Neural cell (in vitro differentiated cells): ENCODE data around the gene QARS1. TPM values are rescaled to one million over a fixed set of nuclear protein-coding genes. Genes with fewer than 3 reads are reported as not detected.

Experiments
- H2AFZ ChIP-seq: fragments of 200-600, 300-800 bp; sonication (generic), shearing (Covaris generic); 2 replicates; pipeline ENCODE4 v1.6.0; 2014; ENCODE audit warnings: low read depth, mild to moderate bottlenecking, antibody characterized with exemption, low read length, moderate library complexity
- H3F3A ChIP-seq: fragments of 200-600 bp; shearing (Covaris generic); 2 replicates; pipeline ENCODE4 v1.6.1; 2016; ENCODE audit warnings: mild to moderate bottlenecking, moderate library complexity, mixed read lengths, antibody characterized with exemption, low read length; ENCODE audit not compliant: insufficient read depth, poor library complexity, severe bottlenecking
- H3K27ac ChIP-seq: fragments of 200-600, 300-800 bp; sonication (generic), shearing (Covaris generic); 2 replicates; pipeline ENCODE4 v1.5.1; 2014; ENCODE audit warnings: mild to moderate bottlenecking, low read length, moderate library complexity
- H3K27me3 ChIP-seq: fragments of 300-800, 200-600 bp; sonication (generic), shearing (Covaris generic); 2 replicates; pipeline ENCODE4 v1.6.0; 2014; ENCODE audit warnings: mild to moderate bottlenecking, low read depth, low read length, moderate library complexity; ENCODE audit not compliant: insufficient read depth
- H3K36me3 ChIP-seq: fragments of 300-800, 200-600 bp; sonication (generic), shearing (Covaris generic); 2 replicates; pipeline ENCODE4 v1.5.1; 2014; ENCODE audit warnings: mild to moderate bottlenecking, antibody characterized with exemption, low read length, moderate library complexity; ENCODE audit not compliant: insufficient read depth
- H3K4me2 ChIP-seq: fragments of 300-800, 200-600 bp; sonication (generic), shearing (Covaris generic); 2 replicates; pipeline ENCODE4 v1.6.0; 2014; ENCODE audit warnings: mild to moderate bottlenecking, low read length
- H3K4me3 ChIP-seq: fragments of 300-800, 200-600 bp; sonication (generic), shearing (Covaris generic); 2 replicates; pipeline ENCODE4 v1.5.1; 2014; ENCODE audit warnings: mild to moderate bottlenecking, low read length, moderate library complexity
- H3K79me2 ChIP-seq: fragments of 200-600 bp; shearing (Covaris generic); replicated peaks from 2 replicates; pipeline ENCODE4 v1.6.0; 2014; ENCODE audit warnings: mild to moderate bottlenecking, low read length, moderate library complexity; ENCODE audit not compliant: insufficient read depth
- H3K9ac ChIP-seq: fragments of 300-800, 200-600 bp; sonication (generic), shearing (Covaris generic); 2 replicates; pipeline ENCODE4 v1.6.1; 2016; ENCODE audit warnings: mild to moderate bottlenecking, low read length, mixed read lengths
- H3K9me2 ChIP-seq: fragments of 200-600 bp; shearing (Covaris generic); 2 replicates; pipeline ENCODE4 v1.6.1; 2016; ENCODE audit warnings: mild to moderate bottlenecking, low read length, mixed read lengths; ENCODE audit not compliant: insufficient read depth
- H3K9me3 ChIP-seq: fragments of 200-600, 300-800 bp; sonication (generic), shearing (Covaris generic); 2 replicates; pipeline ENCODE4 v1.6.1; 2016; ENCODE audit warnings: mild to moderate bottlenecking, mixed run types, low read length, moderate library complexity, mixed read lengths
- H4K20me1 ChIP-seq: fragments of 200-600 bp; shearing (Covaris generic); 2 replicates; pipeline ENCODE4 v1.6.1; 2016; ENCODE audit warnings: mild to moderate bottlenecking, mixed run types; ENCODE audit not compliant: insufficient read depth
- EZH2 ChIP-seq: fragments of 200-600, 300-800 bp; shearing (Covaris generic), sonication (generic); IDR thresholded peaks from 2 replicates; pipeline ENCODE4 v1.6.1; 2014; ENCODE audit warnings: antibody characterized with exemption, low read length, borderline replicate concordance, mild to moderate bottlenecking; ENCODE audit not compliant: insufficient read depth, poor library complexity, severe bottlenecking
- MXI1 ChIP-seq: fragments of 450-650 bp; conservative IDR thresholded peaks from 2 replicates; pipeline ENCODE4 v1.6.1; 2014; ENCODE audit warnings: antibody characterized with exemption, mild to moderate bottlenecking; ENCODE audit not compliant: poor library complexity, severe bottlenecking
- POLR2AphosphoS5 ChIP-seq: IDR thresholded peaks from 2 replicates; pipeline ENCODE4 v1.6.1; 2012
- SMC3 ChIP-seq: fragments of 450-650 bp; conservative IDR thresholded peaks from 2 replicates; pipeline ENCODE4 v1.6.1; 2014; ENCODE audit warnings: antibody characterized with exemption, mild to moderate bottlenecking, moderate library complexity; ENCODE audit not compliant: poor library complexity
- polyA plus RNA-seq: library from polyadenylated mRNA; depleted of rRNA; stranded (reverse); fragments of >200 nt; gene quantifications from 2 replicates; pipeline ENCODE4 v1.2.3, GENCODE V29; 2014
- small RNA-seq, 3 experiments: library from RNA; depleted of rRNA; stranded (forward); fragments of <200 nt; gene quantifications; one replicate each; pipeline ENCODE3, GENCODE V24; 2012
- TF ChIP-seq, protein P1 (sequence below): IDR thresholded peaks from 2 replicates; pipeline ENCODE4 v1.6.1; 2012; ENCODE audit warnings: borderline replicate concordance
- TF ChIP-seq, protein P2 (sequence below): fragments of 450-650 bp; IDR thresholded peaks from 2 replicates; pipeline ENCODE4 v1.5.1; 2014; ENCODE audit warnings: antibody characterized with exemption, mild to moderate bottlenecking, moderate library complexity; ENCODE audit not compliant: poor library complexity, severe bottlenecking

Gene QARS1
- polyA plus RNA-seq, 1 donor from 2014 or later = 174 TPM

DNA sequence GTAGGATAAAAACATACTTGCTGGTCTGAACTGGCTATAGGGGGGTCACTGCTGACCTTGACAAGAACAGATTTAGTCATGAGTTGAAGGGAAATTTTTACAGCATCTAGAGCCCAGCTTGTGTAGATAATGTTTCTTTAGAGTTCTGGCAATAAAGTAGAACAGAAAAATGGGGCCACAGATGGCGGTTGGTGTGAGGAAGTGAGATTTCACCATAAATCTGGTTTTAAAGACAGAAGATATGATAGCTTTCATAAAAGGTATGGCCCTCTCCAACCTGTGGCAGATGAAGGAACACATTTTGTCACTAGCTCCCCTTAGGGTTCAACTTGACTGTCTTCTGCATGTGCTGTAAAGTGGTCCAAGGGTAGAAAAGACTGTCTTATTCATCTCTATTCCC, 51.0 kb downstream of the QARS1 start:
- Histone ChIP-seq H3K9me3 (no peaks in the 10 kb centered on the region), H3K4me2 (no peak overlapping the region), H3K9ac (no peak overlapping the region), H2AFZ (no peak overlapping the region), H3K27me3 (no peaks in the 10 kb centered on the region), H3K36me3 (peaks cover 9% of the 10 kb centered on the region), H3K27ac (no peak overlapping the region), H4K20me1 (no peaks in the 10 kb centered on the region), H3K9me2 (no peaks in the 10 kb centered on the region), H3K79me2 (peaks cover 4% of the 10 kb centered on the region), H3F3A (no peaks in the 10 kb centered on the region), H3K4me3 (no peak overlapping the region)
- TF ChIP-seq, protein P1, sequence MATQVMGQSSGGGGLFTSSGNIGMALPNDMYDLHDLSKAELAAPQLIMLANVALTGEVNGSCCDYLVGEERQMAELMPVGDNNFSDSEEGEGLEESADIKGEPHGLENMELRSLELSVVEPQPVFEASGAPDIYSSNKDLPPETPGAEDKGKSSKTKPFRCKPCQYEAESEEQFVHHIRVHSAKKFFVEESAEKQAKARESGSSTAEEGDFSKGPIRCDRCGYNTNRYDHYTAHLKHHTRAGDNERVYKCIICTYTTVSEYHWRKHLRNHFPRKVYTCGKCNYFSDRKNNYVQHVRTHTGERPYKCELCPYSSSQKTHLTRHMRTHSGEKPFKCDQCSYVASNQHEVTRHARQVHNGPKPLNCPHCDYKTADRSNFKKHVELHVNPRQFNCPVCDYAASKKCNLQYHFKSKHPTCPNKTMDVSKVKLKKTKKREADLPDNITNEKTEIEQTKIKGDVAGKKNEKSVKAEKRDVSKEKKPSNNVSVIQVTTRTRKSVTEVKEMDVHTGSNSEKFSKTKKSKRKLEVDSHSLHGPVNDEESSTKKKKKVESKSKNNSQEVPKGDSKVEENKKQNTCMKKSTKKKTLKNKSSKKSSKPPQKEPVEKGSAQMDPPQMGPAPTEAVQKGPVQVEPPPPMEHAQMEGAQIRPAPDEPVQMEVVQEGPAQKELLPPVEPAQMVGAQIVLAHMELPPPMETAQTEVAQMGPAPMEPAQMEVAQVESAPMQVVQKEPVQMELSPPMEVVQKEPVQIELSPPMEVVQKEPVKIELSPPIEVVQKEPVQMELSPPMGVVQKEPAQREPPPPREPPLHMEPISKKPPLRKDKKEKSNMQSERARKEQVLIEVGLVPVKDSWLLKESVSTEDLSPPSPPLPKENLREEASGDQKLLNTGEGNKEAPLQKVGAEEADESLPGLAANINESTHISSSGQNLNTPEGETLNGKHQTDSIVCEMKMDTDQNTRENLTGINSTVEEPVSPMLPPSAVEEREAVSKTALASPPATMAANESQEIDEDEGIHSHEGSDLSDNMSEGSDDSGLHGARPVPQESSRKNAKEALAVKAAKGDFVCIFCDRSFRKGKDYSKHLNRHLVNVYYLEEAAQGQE = no peak
- TF ChIP-seq, protein P2, sequence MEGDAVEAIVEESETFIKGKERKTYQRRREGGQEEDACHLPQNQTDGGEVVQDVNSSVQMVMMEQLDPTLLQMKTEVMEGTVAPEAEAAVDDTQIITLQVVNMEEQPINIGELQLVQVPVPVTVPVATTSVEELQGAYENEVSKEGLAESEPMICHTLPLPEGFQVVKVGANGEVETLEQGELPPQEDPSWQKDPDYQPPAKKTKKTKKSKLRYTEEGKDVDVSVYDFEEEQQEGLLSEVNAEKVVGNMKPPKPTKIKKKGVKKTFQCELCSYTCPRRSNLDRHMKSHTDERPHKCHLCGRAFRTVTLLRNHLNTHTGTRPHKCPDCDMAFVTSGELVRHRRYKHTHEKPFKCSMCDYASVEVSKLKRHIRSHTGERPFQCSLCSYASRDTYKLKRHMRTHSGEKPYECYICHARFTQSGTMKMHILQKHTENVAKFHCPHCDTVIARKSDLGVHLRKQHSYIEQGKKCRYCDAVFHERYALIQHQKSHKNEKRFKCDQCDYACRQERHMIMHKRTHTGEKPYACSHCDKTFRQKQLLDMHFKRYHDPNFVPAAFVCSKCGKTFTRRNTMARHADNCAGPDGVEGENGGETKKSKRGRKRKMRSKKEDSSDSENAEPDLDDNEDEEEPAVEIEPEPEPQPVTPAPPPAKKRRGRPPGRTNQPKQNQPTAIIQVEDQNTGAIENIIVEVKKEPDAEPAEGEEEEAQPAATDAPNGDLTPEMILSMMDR = no peak
- TF ChIP-seq POLR2AphosphoS5 (no peak), SMC3 (no peak), MXI1 (no peak), EZH2 (no peak)

Small RNAs within 50 kb of the gene (small RNA-seq; reads per million reads assigned to genes)
- gene RN7SL182P = 0 reads per million in 3 experiments

Other genes with a start within 250 kb of the QARS1 start
- 1.5 and 7.1 TPM in 2 replicates for gene SLC25A20, start 205.9 kb downstream of the QARS1 start, polyA plus RNA-seq
- 148 and 153 TPM in 2 replicates for gene ARIH2, start 185.9 kb downstream of the QARS1 start, polyA plus RNA-seq
- 97.3 and 111 TPM in 2 replicates for gene P4HTM, start 114.5 kb downstream of the QARS1 start, polyA plus RNA-seq
- 315 and 326 TPM in 2 replicates for gene WDR6, start 97.4 kb downstream of the QARS1 start, polyA plus RNA-seq
- gene DALRD3, start 86.2 kb downstream of the QARS1 start, polyA plus RNA-seq = 121 and 145 TPM in 2 replicates
- gene NDUFAF3, start 82.6 kb downstream of the QARS1 start, polyA plus RNA-seq = 36.2 and 49.0 TPM in 2 replicates
- 137 and 148 TPM in 2 replicates for gene IMPDH2, start 75.4 kb downstream of the QARS1 start, polyA plus RNA-seq
- gene QRICH1, start 10.7 kb downstream of the QARS1 start, polyA plus RNA-seq = 87.5 and 122 TPM in 2 replicates
- 58.5 and 62.0 TPM in 2 replicates for gene USP19, start 16.1 kb upstream of the QARS1 start, polyA plus RNA-seq
- 2.0 and 15.9 TPM in 2 replicates for gene LAMB2, start 28.3 kb upstream of the QARS1 start, polyA plus RNA-seq
- gene CCDC71, start 61.6 kb upstream of the QARS1 start, polyA plus RNA-seq = 14.8 and 25.7 TPM in 2 replicates
- 64.2 and 65.1 TPM in 2 replicates for gene KLHDC8B, start 66.8 kb upstream of the QARS1 start, polyA plus RNA-seq
- 15.6 and 18.0 TPM in 2 replicates for gene C3orf62, start 172.5 kb upstream of the QARS1 start, polyA plus RNA-seq
- 35.5 and 42.7 TPM in 2 replicates for gene USP4, start 235.3 kb upstream of the QARS1 start, polyA plus RNA-seq